HL-60 (cell line): ENCODE measurements around the gene UVSSA.

ENCODE experiments used
- CTCF ChIP-seq: IDR thresholded peaks from one replicate; pipeline ENCODE4 v1.5.1; 2011; ENCODE audit warnings: low read length, control low read depth, inconsistent platforms; ENCODE audit not compliant: insufficient read depth
- POLR2AphosphoS5 ChIP-seq: IDR thresholded peaks from 2 replicates; pipeline ENCODE4 v1.6.1; 2012; ENCODE audit warnings: low read depth
- SPI1 ChIP-seq: IDR thresholded peaks from 2 replicates; pipeline ENCODE4 v1.6.1; 2012; ENCODE audit warnings: low read depth, mild to moderate bottlenecking, borderline replicate concordance

- no peak for TF ChIP-seq CTCF
- TF ChIP-seq SPI1 = no peak
- TF ChIP-seq POLR2AphosphoS5 = no peak
These were observed 33.6 kb downstream of the UVSSA start for GRCh38 chr4:1380368-1381151.
